Activated T-cell treated with anti-CD3 and anti-CD28 coated beads, Interleukin-2, amount 50 U/mL, for 4 hours (primary cell): Measurements from ENCODE around the gene LNPK. TPM values are rescaled to one million over a fixed set of nuclear protein-coding genes. Genes with fewer than 3 reads are reported as not detected.
"Not testable (repeated sequence)": the region's sequence is repeated elsewhere in the genome, so short reads cannot be mapped to it uniquely, and the experiment has no call there.

Experiments
- ATAC-seq, 2 donors: fragments of 200-7000 bp; cut with Tn5 transposase; one replicate each; pipeline ENCODE4 v1.10.0; 2021
- DNase-seq: peaks from one replicate; pipeline ENCODE4 v3.0.0-alpha.2; 2020
- H3K27me3 Mint-ChIP-seq: one replicate; pipeline ENCODE4 v1.8.0; 2021; ENCODE audit warnings: low read depth, mixed read lengths
- H3K36me3 Mint-ChIP-seq: one replicate; pipeline ENCODE4 v1.8.0; 2022; ENCODE audit warnings: mixed read lengths; ENCODE audit not compliant: insufficient read depth
- H3K4me1 Mint-ChIP-seq: one replicate; pipeline ENCODE4 v1.8.0; 2021; ENCODE audit warnings: low read depth, mixed read lengths
- H3K4me3 Mint-ChIP-seq: one replicate; pipeline ENCODE4 v1.8.0; 2021; ENCODE audit warnings: mild to moderate bottlenecking, moderate library complexity, mixed read lengths
- H3K9me3 Mint-ChIP-seq: one replicate; pipeline ENCODE4 v1.8.0; 2021; ENCODE audit warnings: mixed read lengths
- total RNA-seq, 3 donors: library from RNA; stranded (reverse); gene quantifications; one replicate each; pipeline ENCODE4 v1.2.1, GENCODE V29; 2021

The LNPK gene
- total RNA-seq, 3 donors from 2014 or later = 25.2 to 26.7 (median 25.6) TPM

DNA sequence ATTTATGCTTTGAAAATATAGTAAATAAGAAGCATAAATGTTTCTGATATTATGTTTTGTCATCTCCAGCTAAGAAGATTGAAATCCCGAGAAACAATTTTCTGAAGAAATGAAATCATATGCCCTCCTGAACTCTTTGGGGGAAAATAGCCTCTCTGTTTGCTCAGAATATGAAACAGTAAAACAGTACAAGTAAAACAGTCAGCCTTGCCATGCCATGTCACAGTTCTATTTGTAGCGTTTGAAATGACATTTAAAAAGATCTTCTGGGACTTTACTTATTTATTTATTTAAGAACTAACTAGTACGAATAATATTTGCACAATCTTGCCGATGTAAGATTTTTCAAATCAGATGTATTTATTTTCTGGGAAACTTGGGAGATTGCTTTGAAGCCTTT, 98.0 kb downstream of the LNPK start:
- no peaks in the 10 kb centered on the region for H3K9me3 Mint-ChIP-seq
- no peak overlapping the region for H3K4me3 Mint-ChIP-seq
- no peak for ATAC-seq
- peaks cover 21% of the 10 kb centered on the region for H3K27me3 Mint-ChIP-seq
- H3K4me1 Mint-ChIP-seq = no peaks in the 10 kb centered on the region
- DNase-seq = no peak
- no peaks in the 10 kb centered on the region for H3K36me3 Mint-ChIP-seq

DNA sequence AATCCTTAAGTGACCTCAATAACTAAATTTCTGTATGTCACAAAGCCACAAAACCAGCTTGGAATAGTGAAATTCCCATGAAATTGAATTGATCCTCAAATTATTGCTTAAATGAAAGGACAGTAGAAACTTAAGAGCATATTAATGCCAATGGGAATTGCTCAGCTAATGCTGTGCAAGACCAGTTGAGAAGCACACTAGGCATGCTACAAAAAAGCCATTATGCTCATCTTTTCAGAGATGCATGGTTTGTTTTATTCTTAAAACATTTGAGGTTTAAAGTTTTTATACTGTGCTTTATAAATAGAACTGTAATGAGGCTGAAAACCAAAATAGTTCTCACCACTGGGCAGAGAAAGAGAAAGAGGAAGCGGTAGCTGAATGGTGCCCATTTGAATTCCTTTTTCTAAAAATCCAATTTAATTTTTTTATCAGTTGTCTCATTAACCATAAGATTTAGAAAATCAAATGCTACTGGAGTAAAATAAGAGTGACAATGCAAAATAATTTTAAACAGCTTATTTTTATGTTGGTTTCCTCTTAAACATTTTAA, 98.6 kb downstream of the LNPK start:
- H3K36me3 Mint-ChIP-seq = no peaks in the 10 kb centered on the region
- no peaks in the 10 kb centered on the region for H3K4me1 Mint-ChIP-seq
- H3K4me3 Mint-ChIP-seq = no peak overlapping the region
- peaks cover 21% of the 10 kb centered on the region for H3K27me3 Mint-ChIP-seq
- H3K9me3 Mint-ChIP-seq = no peaks in the 10 kb centered on the region
- DNase-seq (no peak), ATAC-seq (no peak)

DNA sequence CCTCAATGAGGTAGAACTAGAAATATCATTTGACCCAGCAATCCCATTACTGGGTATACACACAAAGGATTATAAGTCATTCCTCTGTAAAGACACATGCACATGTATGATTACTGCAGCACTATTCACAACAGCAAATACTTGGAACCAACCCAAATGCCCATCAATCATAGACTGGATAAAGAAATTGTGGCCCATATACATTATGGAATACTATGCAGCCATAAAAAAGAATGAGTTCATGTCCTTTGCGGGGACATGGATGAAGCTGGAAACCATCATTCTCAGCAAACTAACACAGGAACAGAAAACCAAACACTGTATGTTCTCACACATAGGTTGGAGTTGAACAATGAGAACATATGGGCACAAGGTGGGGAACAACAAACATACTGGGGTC, 106.1 kb downstream of the LNPK start:
- peaks cover 19% of the 10 kb centered on the region for H3K27me3 Mint-ChIP-seq
- not testable (repeated sequence) for H3K9me3 Mint-ChIP-seq, H3K4me3 Mint-ChIP-seq, H3K36me3 Mint-ChIP-seq, ATAC-seq, DNase-seq, H3K4me1 Mint-ChIP-seq

DNA sequence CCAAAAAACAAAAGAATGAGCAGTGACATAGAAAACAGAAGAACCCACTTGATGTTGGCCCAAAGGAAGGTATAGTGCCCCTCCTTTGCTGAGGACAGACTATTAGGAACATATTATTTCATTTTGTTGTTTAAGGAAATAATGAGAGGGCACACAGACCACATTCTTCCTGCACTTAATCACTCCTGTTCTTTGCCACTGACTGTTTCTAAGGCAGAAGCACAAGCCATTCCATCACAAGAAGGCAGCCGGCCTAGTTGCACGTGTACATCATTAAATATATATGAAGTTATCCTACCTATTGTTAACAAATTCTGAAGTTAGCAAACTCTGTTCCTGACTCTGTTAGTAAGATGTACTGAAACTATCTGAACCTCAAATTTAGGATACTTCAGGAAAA, 110.0 kb downstream of the LNPK start:
- no peak for DNase-seq
- no peaks in the 10 kb centered on the region for H3K4me1 Mint-ChIP-seq
- no peak for ATAC-seq
- no peak overlapping the region for H3K4me3 Mint-ChIP-seq
- H3K9me3 Mint-ChIP-seq = no peaks in the 10 kb centered on the region
- no peaks in the 10 kb centered on the region for H3K36me3 Mint-ChIP-seq
- H3K27me3 Mint-ChIP-seq = peaks cover 16% of the 10 kb centered on the region

DNA sequence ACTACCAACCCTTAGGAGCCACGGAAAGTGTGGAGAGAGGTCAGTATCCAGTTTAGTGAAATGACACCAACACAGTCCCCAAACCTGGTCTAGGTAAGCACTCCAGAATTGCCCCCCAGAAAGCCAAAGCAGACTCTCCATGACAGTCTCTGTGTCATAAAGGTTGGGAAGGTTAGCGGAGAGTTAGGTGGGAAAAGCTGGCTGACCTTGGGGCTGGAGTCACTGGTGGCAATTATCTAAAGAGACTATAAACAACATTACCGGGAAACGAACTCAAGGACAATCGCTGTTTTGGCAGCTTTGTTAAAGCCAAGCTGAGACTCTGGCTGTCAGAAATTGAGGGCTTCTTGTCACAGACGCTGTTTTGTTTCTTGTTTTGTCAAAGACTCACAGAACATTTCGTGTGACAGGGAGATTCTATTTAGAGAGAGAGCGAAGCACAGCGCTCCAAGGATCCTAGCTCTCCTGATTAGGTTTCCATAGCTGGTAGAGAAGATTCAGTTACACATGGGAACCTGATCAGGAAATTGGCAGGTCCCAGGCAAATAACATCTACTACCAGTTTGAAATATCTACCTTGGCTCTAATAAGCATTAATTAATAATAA, 111.3 kb downstream of the LNPK start:
- no peaks in the 10 kb centered on the region for H3K36me3 Mint-ChIP-seq
- H3K27me3 Mint-ChIP-seq = peaks cover 15% of the 10 kb centered on the region

DNA sequence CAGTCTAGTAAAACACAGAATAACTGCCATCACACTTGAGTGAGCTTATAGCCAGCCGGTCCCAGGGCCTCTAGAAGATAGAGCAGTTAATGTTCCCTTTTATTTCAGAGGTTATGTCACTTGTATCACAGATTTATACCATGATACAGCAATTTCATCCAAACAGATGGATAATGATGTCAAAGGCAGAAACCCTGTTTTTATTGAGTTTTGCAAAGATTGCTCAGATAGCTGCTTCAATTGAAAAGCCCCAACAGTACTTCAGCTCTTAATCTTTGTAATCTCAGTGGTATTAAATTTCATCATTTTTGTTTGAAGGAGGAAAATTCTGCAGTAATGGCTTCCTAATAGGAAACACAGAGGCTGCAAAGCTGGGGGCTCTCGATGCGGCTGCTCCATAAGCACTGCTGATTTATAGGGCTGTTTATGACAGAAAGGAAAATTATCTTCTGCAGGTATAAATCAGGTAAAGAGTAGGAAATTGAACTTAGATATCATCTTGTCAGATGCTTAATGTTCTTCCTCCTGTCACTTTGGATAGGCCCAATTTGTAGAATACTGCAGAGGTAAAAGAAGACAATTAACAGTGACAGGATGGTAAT, 112.3 kb downstream of the LNPK start:
- H3K4me3 Mint-ChIP-seq = no peak overlapping the region
- no peak for DNase-seq
- no peak for ATAC-seq
- no peaks in the 10 kb centered on the region for H3K4me1 Mint-ChIP-seq
- H3K9me3 Mint-ChIP-seq = no peaks in the 10 kb centered on the region
- peaks cover 15% of the 10 kb centered on the region for H3K27me3 Mint-ChIP-seq
- no peaks in the 10 kb centered on the region for H3K36me3 Mint-ChIP-seq

More for the DNA sequence above, 111.3 kb downstream of the LNPK start:
- Mint-ChIP-seq H3K9me3 (no peaks in the 10 kb centered on the region), H3K4me1 (no peaks in the 10 kb centered on the region), H3K4me3 (no peak overlapping the region)
- no peak for DNase-seq
- ATAC-seq = no peak

DNA sequence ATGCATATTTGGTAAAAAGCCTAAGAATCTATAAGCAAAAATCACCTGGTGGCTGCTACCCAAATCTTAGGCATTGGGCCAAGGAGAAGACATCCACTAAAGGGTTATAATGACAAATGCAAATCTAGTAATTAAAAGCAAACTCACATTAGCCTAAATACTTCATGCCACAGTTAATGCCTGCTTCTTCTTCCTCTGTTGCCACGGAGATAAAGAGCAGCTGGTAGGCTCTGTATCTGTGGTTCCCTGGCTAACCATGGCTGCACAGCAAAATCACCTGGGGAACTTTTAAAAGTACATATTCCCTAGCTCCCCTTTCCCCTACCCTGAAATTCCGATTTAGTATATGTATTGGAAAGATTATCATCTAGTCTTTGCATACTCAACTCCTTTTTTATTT, 114.3 kb downstream of the LNPK start:
- Mint-ChIP-seq H3K27me3 (peaks cover 16% of the 10 kb centered on the region), H3K36me3 (no peaks in the 10 kb centered on the region)

DNA sequence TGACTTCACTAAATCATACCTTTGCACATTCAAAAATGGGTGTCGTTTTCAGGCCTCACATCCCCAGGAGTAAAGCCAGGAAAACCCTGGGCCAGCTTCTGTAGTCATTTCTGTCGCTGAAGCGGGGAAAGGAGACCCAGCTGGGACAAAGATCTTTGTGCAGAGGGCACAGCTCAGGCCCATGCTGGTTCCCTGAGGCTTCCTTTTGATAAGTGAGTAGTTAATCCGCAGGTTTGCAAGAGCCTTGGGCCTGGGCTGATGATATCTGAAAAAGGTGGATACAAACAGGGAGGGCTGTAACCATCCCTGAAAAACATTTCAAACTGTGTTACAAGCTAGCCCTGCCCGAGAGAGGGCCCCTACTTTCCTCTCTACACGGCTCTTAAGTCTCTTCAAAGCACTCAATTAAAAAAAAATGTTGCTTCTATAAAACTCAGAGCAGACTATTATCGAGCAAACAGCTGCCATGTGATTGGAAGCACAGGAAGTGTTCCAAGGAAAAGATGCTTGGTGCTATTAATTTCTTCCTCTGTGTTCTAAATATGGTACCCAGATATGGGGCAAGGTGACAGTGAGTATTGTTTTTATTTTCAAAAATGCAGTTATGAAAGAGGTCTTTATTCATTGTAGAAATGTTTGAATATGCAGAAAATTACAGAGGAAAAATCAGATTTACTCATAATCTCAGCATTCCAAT, 117.2 kb downstream of the LNPK start:
- H3K9me3 Mint-ChIP-seq = no peaks in the 10 kb centered on the region
- no peak overlapping the region for H3K4me3 Mint-ChIP-seq
- ATAC-seq = no peak
- H3K4me1 Mint-ChIP-seq = no peaks in the 10 kb centered on the region
- DNase-seq = no peak
- H3K27me3 Mint-ChIP-seq = peaks cover 6% of the 10 kb centered on the region
- no peaks in the 10 kb centered on the region for H3K36me3 Mint-ChIP-seq

More for the DNA sequence above, 114.3 kb downstream of the LNPK start:
- no peak for DNase-seq
- ATAC-seq = no peak
- Mint-ChIP-seq H3K4me3 (no peak overlapping the region), H3K4me1 (no peaks in the 10 kb centered on the region), H3K9me3 (no peaks in the 10 kb centered on the region)

DNA sequence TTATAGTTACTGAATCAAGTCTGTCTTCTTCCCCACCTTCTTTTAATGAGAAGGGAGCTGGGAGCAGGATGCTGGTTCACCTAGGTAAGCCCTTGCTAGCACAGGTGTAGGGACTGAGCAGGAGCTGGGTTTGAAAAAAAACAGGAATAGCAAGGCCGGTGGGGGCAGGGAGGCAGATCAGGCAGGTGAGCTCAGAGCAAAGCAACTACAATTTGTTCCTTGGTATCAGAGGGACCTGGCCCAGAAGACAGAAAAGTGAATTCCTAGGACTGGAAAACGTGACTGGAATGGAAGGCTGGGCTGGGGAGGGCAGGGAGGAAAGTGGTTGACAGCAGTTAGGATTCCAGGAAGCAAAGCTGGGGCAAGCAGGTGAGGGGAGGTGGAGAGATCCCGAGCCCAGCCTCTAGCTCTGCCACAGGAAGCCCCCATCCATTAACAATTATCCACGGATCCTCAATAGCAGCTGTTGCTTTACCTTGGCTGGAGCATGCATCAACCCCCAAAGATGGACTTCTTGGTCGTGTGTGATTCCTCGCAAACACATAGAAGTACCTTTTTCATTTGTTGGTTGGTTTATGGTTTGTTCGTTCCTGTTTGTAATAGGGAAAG, 118.4 kb downstream of the LNPK start:
- Mint-ChIP-seq H3K27me3 (peaks cover 6% of the 10 kb centered on the region), H3K9me3 (no peaks in the 10 kb centered on the region), H3K4me1 (no peaks in the 10 kb centered on the region), H3K36me3 (no peaks in the 10 kb centered on the region), H3K4me3 (no peak overlapping the region)
- ATAC-seq (no peak), DNase-seq (no peak)

DNA sequence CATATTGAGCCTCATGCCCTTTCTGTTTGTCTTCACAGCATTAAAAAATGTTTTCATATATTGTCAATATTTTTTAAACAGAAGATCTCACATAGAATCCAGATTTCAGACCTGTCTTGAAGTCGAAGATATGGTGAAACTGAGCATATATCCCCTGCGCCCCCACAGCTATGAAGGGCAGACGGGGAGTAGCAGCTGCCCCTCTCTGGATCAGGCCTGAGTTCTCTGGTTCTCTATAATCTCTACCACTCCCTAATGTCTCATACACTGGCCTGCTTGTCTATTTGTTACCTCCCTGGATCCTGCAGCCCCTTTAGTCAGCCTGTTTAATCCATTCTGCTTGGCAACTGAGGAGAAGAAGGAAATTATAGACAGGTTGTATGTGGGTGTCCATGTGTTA, 122.4 kb downstream of the LNPK start:
- ATAC-seq = no peak
- Mint-ChIP-seq H3K9me3 (no peaks in the 10 kb centered on the region), H3K4me1 (no peaks in the 10 kb centered on the region), H3K4me3 (no peak overlapping the region), H3K27me3 (peaks cover 9% of the 10 kb centered on the region), H3K36me3 (no peaks in the 10 kb centered on the region)
- DNase-seq = no peak

DNA sequence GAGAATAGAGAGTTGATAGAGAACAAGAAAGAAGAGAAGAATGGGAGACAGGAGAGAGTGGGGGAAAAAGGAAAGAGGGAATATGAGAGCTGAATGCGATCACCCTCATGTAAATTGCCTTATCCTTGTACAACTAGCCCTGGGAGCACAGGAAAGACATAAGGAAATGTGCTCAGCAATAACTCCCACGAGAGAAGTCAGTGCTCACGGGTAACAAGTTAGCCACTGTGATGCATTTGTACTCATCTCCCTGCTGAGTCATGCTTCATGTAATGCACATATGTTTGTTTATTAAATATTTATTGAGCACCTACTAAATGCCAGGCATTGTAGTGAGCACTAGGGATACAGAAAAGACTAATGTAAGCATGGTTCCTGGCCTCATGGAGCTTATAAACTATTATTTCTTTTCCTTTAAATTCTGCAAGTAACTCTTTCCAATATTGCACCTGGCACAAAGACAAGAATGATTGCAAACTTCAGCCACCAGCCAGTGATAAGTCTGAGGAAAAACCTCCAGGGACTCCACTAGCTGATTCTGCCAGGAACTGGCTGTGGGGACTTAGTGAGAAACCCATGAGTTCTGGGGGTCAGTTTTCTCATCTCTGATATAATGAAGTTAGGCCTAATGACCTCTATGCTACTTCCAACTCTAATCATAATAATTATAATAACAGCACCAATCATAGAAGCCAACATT, 124.1 kb downstream of the LNPK start:
- DNase-seq (no peak), ATAC-seq (no peak)
- Mint-ChIP-seq H3K4me1 (no peaks in the 10 kb centered on the region), H3K4me3 (no peak overlapping the region), H3K9me3 (no peaks in the 10 kb centered on the region), H3K36me3 (no peaks in the 10 kb centered on the region), H3K27me3 (peaks cover 11% of the 10 kb centered on the region)

DNA sequence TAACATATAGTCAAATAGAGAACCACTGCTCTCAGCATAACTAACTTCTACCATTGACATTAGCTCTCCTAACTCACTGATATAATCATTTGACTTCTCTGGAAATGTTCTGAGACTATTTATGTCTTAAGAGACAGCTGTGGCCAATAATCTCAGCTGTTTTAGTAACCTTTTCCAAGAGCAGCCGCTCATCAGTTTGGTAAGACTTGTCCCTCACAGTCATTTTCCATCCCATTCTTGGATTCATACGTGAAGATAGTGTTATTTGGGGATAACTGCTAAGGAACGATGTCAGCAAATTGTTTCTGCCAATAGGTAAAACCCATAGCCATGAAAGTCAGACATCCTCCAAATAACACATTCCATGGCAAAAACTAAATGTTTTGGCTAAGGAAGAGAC, 127.8 kb downstream of the LNPK start:
- no peak for DNase-seq
- Mint-ChIP-seq H3K4me3 (no peak overlapping the region), H3K27me3 (peaks cover 11% of the 10 kb centered on the region), H3K4me1 (no peaks in the 10 kb centered on the region), H3K9me3 (no peaks in the 10 kb centered on the region), H3K36me3 (no peaks in the 10 kb centered on the region)
- ATAC-seq = no peak
